Keratinocyte (primary cell): ENCODE data around the gene SCAP.

Experiments used
- CTCF ChIP-seq, 3 experiments: IDR thresholded peaks in 1 of 3; conservative IDR thresholded peaks in 1 of 3; optimal IDR thresholded peaks in 1 of 3; 2 replicates in 2 of 3; 3 replicates in 1 of 3; pipeline versions ENCODE3 to v1.5.1; 2011; ENCODE audit warnings: low read length in 3 of 3, mild to moderate bottlenecking in 3 of 3, moderate library complexity in 2 of 3, control low read depth in 1 of 3, inconsistent platforms in 1 of 3; ENCODE audit not compliant: insufficient read depth in 2 of 3; ENCODE audit errors: extremely low read depth in 1 of 3
- EZH2 ChIP-seq: IDR thresholded peaks from one replicate; pipeline ENCODE4 v1.6.1; 2012; ENCODE audit warnings: inconsistent platforms, mild to moderate bottlenecking, low read length, moderate library complexity

DNA sequence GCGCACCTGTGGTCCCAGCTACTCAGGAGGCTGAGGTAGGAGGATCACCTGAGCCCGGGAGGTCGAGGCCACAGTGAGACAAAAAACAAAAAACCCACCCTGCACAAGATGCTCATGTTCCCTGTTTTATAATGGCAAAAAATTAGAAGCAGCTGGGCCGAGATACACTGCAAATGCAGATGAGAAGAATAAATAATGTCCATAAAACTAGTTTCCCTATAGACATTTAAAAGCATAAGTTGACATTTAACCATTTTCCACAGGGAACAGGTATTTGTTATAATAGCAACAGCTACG is 537 bp upstream of the SCAP start:
- no peak for TF ChIP-seq CTCF (optimal IDR thresholded peaks at IDR 0.05 in 1 of 3, IDR thresholded peaks at IDR 0.05 in 1 of 3, conservative IDR thresholded peaks at IDR 0.05 in 1 of 3; ENCODE audit: extremely low read depth in 1 of 3, insufficient read depth in 2 of 3, low read length in 3 of 3)
- no peak for TF ChIP-seq EZH2
